ENCODE measurements around the gene SINHCAF. TPM values are rescaled to one million over a fixed set of nuclear protein-coding genes. Genes with fewer than 3 reads are reported as not detected.

The SINHCAF gene
- total RNA-seq, 1 donor from 2014 or later: 157 TPM

DNA sequence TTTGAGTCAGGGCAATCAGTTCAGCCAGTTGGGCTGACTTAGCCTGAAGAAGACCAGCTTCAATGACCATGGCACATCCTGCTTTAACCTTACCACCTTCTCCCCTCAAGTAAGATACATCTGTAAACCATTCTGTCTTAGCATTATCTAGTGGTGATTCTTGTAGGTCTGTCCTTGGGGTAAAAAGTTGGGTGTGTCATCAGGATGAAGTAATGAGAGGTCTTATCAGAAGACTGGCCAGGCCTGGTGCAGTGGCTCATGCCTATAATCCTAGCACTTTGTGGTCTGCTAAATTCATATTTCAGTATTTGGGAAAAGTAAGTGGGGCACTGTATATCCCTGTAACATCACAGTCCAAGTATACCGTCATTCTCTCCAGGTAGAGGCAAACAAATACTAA, 19.1 kb downstream of the SINHCAF start:
- Mint-ChIP-seq H3K4me1 (peaks cover 68% of the 10 kb centered on the region), H3K27me3 (no peaks in the 10 kb centered on the region), H3K9me3 (no peaks in the 10 kb centered on the region), H3K36me3 (ENCODE audit: low read depth) (peaks cover 79% of the 10 kb centered on the region), H3K4me3 (no peak overlapping the region), H3K27ac (no peak overlapping the region)
- ChIA-PET CTCF (no interaction called here), POLR2A (no interaction called here)
- DNase-seq (no peak), ATAC-seq (ENCODE audit: low read depth) (no peak)
- TF ChIP-seq, protein P1, sequence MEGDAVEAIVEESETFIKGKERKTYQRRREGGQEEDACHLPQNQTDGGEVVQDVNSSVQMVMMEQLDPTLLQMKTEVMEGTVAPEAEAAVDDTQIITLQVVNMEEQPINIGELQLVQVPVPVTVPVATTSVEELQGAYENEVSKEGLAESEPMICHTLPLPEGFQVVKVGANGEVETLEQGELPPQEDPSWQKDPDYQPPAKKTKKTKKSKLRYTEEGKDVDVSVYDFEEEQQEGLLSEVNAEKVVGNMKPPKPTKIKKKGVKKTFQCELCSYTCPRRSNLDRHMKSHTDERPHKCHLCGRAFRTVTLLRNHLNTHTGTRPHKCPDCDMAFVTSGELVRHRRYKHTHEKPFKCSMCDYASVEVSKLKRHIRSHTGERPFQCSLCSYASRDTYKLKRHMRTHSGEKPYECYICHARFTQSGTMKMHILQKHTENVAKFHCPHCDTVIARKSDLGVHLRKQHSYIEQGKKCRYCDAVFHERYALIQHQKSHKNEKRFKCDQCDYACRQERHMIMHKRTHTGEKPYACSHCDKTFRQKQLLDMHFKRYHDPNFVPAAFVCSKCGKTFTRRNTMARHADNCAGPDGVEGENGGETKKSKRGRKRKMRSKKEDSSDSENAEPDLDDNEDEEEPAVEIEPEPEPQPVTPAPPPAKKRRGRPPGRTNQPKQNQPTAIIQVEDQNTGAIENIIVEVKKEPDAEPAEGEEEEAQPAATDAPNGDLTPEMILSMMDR (IDR thresholded peaks at IDR 0.05): no peak
- intact Hi-C loops (cut with micrococcal nuclease): no loop called here

DNA sequence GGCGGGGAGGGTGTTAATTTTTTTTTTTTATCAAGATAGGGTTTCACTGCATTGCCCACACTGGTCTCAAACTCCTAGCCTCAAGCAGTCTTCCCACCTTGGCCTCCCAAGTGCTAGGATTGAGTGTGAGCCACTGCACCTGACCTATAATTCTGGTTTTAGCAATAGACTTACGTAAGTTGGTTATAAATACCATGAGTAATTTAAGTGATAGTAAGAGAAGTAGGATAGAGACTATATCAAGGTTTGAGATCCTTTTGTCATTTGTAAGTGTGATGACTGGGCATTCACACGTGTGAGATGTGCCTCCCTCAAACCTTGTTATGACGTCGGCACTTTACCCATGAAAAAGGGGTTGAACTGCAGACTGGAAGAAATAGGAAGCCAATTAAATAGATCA, 22.5 kb downstream of the SINHCAF start:
- DNase-seq (no peak), ATAC-seq (ENCODE audit: low read depth) (no peak)
- Mint-ChIP-seq H3K36me3 (ENCODE audit: low read depth) (peaks cover 82% of the 10 kb centered on the region), H3K27me3 (no peaks in the 10 kb centered on the region), H3K4me1 (peaks cover 86% of the 10 kb centered on the region), H3K4me3 (no peak overlapping the region), H3K27ac (no peak overlapping the region), H3K9me3 (no peaks in the 10 kb centered on the region)
- CTCF ChIA-PET: no interaction called here
- TF ChIP-seq, protein P1 (IDR thresholded peaks at IDR 0.05): no peak
- POLR2A ChIA-PET: interaction anchor here (1.2 kb wide), 1 partner anchor 21 kb away, joined by 3 read pairs; no protein-coding TSS in a partner anchor
- intact Hi-C loops (cut with micrococcal nuclease): no loop called here

DNA sequence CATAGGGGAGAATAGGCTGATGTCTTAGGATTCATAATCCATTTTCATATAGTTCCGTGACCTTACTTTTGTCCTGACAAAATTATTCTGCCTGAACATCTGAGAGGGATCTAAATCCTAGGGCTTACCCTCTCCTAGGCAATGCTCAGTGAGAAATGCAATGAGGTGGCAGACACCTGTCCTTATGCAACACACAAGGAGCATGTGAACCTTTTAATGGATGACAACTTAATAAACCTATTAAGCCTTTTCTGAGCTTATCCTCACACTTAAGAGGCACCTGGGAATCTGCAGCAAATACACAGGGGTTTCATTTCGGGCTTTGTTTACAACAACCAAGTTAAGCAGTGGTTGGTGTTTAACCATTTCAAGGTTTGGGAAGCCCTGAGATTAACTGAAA, 24.6 kb downstream of the SINHCAF start:
- TF ChIP-seq, protein P1 (IDR thresholded peaks at IDR 0.05): no peak
- H3K4me1 Mint-ChIP-seq: peaks cover 85% of the 10 kb centered on the region
- CTCF ChIA-PET: no interaction called here
- intact Hi-C loops (cut with micrococcal nuclease): no loop called here
- DNase-seq: no peak
- H3K9me3 Mint-ChIP-seq: no peaks in the 10 kb centered on the region
- H3K36me3 Mint-ChIP-seq (ENCODE audit: low read depth): peaks cover 87% of the 10 kb centered on the region
- H3K27ac Mint-ChIP-seq: peak overlapping the region; percentile 95
- no peak overlapping the region for H3K4me3 Mint-ChIP-seq
- POLR2A ChIA-PET: interaction anchor here (0.8 to 6.9 kb wide), 3 partner anchors 10 to 23 kb away, joined by 3 to 116 read pairs (median 3); partner anchors contain the start of gene SINHCAF
- no peak for ATAC-seq (ENCODE audit: low read depth)
- H3K27me3 Mint-ChIP-seq: no peaks in the 10 kb centered on the region

DNA sequence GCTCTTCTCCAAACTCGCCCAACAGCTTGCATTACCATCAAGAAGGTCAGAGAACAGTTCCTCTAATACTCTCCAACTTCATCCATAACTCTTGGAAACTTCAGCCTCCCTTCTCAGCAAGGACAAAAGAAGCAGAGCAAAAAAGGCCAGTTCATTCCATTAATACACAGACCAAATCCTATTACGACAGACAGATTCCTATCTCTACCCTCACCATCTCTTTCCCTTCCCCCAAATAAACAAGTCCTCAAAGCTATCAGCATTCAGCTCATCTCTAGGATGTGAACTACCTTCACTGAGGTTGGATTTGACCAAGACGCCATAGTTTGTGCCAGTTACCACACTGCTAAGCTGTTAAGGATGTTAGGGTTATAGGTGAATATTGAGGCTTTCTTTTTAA, 25.2 kb downstream of the SINHCAF start:
- no peak for DNase-seq
- TF ChIP-seq, protein P1 (IDR thresholded peaks at IDR 0.05): no peak
- ChIA-PET POLR2A (interaction anchor here (0.8 to 6.9 kb wide), 3 partner anchors 11 to 23 kb away, joined by 3 to 116 read pairs (median 3); partner anchors contain the start of gene SINHCAF), CTCF (no interaction called here)
- peaks cover 80% of the 10 kb centered on the region for H3K4me1 Mint-ChIP-seq
- peak overlapping the region; percentile 65 for H3K4me3 Mint-ChIP-seq
- H3K36me3 Mint-ChIP-seq (ENCODE audit: low read depth): peaks cover 85% of the 10 kb centered on the region
- intact Hi-C loops (cut with micrococcal nuclease): no loop called here
- no peaks in the 10 kb centered on the region for H3K9me3 Mint-ChIP-seq
- ATAC-seq (ENCODE audit: low read depth): no peak
- H3K27ac Mint-ChIP-seq: peak overlapping the region; percentile 95
- H3K27me3 Mint-ChIP-seq: no peaks in the 10 kb centered on the region

DNA sequence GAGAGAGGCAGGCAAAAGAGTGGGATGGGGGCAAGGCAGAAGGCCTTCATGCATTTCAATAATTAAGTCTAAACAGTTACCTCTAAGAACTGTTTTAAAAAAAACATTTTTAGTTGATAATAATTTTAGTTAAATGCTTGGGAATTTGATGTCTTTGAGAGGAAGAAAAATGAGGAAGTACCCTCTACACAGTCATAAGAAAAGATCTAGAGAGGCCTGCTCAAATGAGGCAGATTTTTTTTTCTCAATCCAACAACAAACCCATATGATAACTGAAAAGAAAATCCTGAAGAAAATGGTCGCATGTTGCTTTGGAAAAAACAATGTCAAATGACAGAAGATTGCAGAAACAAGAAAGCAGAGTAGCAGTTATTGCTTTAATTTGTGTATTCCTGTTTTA, 25.6 kb downstream of the SINHCAF start:
- ATAC-seq (ENCODE audit: low read depth) (no peak), DNase-seq (no peak)
- CTCF ChIA-PET: no interaction called here
- H3K4me3 Mint-ChIP-seq: peak overlapping the region; percentile 65
- peaks cover 78% of the 10 kb centered on the region for H3K4me1 Mint-ChIP-seq
- peak overlapping the region; percentile 95 for H3K27ac Mint-ChIP-seq
- intact Hi-C loops (cut with micrococcal nuclease): no loop called here
- peaks cover 84% of the 10 kb centered on the region for H3K36me3 Mint-ChIP-seq (ENCODE audit: low read depth)
- TF ChIP-seq, protein P1 (IDR thresholded peaks at IDR 0.05): no peak
- POLR2A ChIA-PET: interaction anchor here (0.6 to 6.9 kb wide), 2 partner anchors 24 to 81 kb away, joined by 3 to 116 read pairs; partner anchors contain the start of gene SINHCAF
- H3K27me3 Mint-ChIP-seq: no peaks in the 10 kb centered on the region
- H3K9me3 Mint-ChIP-seq: no peaks in the 10 kb centered on the region

All from activated B cell treated with CpG ODN at 0.5 μM for 24 hours (primary cell).